Neutrophil (primary cell): ENCODE results near the gene RAD51B.

Source experiments
- H3K27ac ChIP-seq: fragments of 200-600 bp; sonication (generic); 2 replicates; pipeline ENCODE4 v1.5.1; 2016; ENCODE audit warnings: mild to moderate bottlenecking, moderate library complexity
- H3K27me3 ChIP-seq: fragments of 200-600 bp; sonication (generic); 2 replicates; pipeline ENCODE4 v1.6.0; 2016; ENCODE audit warnings: mild to moderate bottlenecking
- H3K36me3 ChIP-seq: fragments of 200-600 bp; sonication (generic); 2 replicates; pipeline ENCODE4 v1.5.1; 2017
- H3K4me1 ChIP-seq, 2 experiments: fragments of 200-600 bp in 1 of 2; sonication (generic) in 1 of 2; 1 replicate in 1 of 2; 2 replicates in 1 of 2; pipeline versions ENCODE4 v1.5.1 to v1.6.1; 2013 to 2016; ENCODE audit warnings: low read depth in 1 of 2, low read length in 1 of 2, mild to moderate bottlenecking in 1 of 2, moderate library complexity in 1 of 2; ENCODE audit not compliant: control insufficient read depth in 1 of 2, insufficient read depth in 1 of 2
- H3K4me3 ChIP-seq, 2 experiments: fragments of 200-600 bp in 1 of 2; sonication (generic) in 1 of 2; 1 replicate in 1 of 2; 2 replicates in 1 of 2; pipeline ENCODE4 v1.5.1; 2013 to 2016; ENCODE audit warnings: low read depth in 1 of 2, low read length in 1 of 2, mild to moderate bottlenecking in 1 of 2, moderate library complexity in 1 of 2
- H3K9me3 ChIP-seq: fragments of 200-600 bp; sonication (generic); 2 replicates; pipeline ENCODE4 v1.5.1; 2016
- CTCF ChIP-seq: fragments of 200-600 bp; sonication (generic); IDR thresholded peaks from 2 replicates; pipeline ENCODE4 v1.5.1; 2016; ENCODE audit warnings: antibody characterized with exemption

RAD51B gene

GRCh38 chr14:68514608-68515194 is 695.1 kb downstream of the RAD51B start:
- Histone ChIP-seq H3K4me1 (no peaks in the 10 kb centered on the region), H3K9me3 (no peaks in the 10 kb centered on the region), H3K36me3 (no peaks in the 10 kb centered on the region), H3K27me3 (no peaks in the 10 kb centered on the region), H3K27ac (no peak overlapping the region), H3K4me3 (no peak overlapping the region)
- no peak for TF ChIP-seq CTCF

GRCh38 chr14:68516342-68516741 is 696.8 kb downstream of the RAD51B start:
- H3K9me3 ChIP-seq: no peaks in the 10 kb centered on the region
- no peak overlapping the region for H3K27ac ChIP-seq
- no peaks in the 10 kb centered on the region for H3K36me3 ChIP-seq
- H3K4me1 ChIP-seq: no peaks in the 10 kb centered on the region
- TF ChIP-seq CTCF: no peak
- no peak overlapping the region for H3K4me3 ChIP-seq
- H3K27me3 ChIP-seq: no peaks in the 10 kb centered on the region

- TF ChIP-seq CTCF: no peak
- H3K36me3 ChIP-seq: no peaks in the 10 kb centered on the region
- no peaks in the 10 kb centered on the region for H3K27me3 ChIP-seq
- no peaks in the 10 kb centered on the region for H3K4me1 ChIP-seq
- no peak overlapping the region for H3K4me3 ChIP-seq
- H3K9me3 ChIP-seq: no peaks in the 10 kb centered on the region
- H3K27ac ChIP-seq: no peak overlapping the region
Measured at GRCh38 chr14:68518166-68518565, 698.6 kb downstream of the RAD51B start.

- Histone ChIP-seq H3K36me3 (no peaks in the 10 kb centered on the region), H3K27me3 (no peaks in the 10 kb centered on the region), H3K4me1 (no peaks in the 10 kb centered on the region), H3K27ac (no peak overlapping the region), H3K9me3 (no peaks in the 10 kb centered on the region), H3K4me3 (no peak overlapping the region)
- no peak for TF ChIP-seq CTCF
Measured at GRCh38 chr14:68518761-68519670, 699.4 kb downstream of the RAD51B start.

- Histone ChIP-seq H3K27me3 (no peaks in the 10 kb centered on the region), H3K36me3 (no peaks in the 10 kb centered on the region), H3K9me3 (no peaks in the 10 kb centered on the region), H3K4me1 (no peaks in the 10 kb centered on the region), H3K4me3 (no peak overlapping the region), H3K27ac (no peak overlapping the region)
- TF ChIP-seq CTCF: no peak
Measured at GRCh38 chr14:68519671-68520187, 700.1 kb downstream of the RAD51B start.
